IMR-90 (cell line): ENCODE results near the gene RSPO4. TPM values are rescaled to one million over a fixed set of nuclear protein-coding genes. Genes with fewer than 3 reads are reported as not detected.

Source experiments
- ATAC-seq: fragments of 200-7000 bp; cut with Tn5 transposase; 2 replicates; pipeline ENCODE4 v1.9.1; 2020; ENCODE audit warnings: low read depth, mild to moderate bottlenecking, moderate library complexity
- BruUV-seq: library from RNA; stranded (reverse); fragments of 400-500 nt; replicated peaks from 2 replicates; lab custom pipeline; 2021; lab: Mats Ljungman, UMichigan
- CTCF ChIA-PET: fragments of 300-600 bp; formaldehyde crosslinking; extraction: SDS; loops from one replicate; lab custom pipeline; 2021; ENCODE audit warnings: antibody characterized with exemption; lab: Yijun Ruan, JAX
- POLR2A ChIA-PET: fragments of 300-600 bp; sonication (Branson Sonifier 250); formaldehyde crosslinking; loops from one replicate; lab custom pipeline; 2022; ENCODE audit warnings: antibody characterized with exemption; ENCODE audit not compliant: unreplicated experiment; lab: Charles Lee
- DNase-seq: peaks from one replicate; pipeline ENCODE4 v3.0.0; 2013
- H2AFZ ChIP-seq: replicated peaks from 2 replicates; pipeline ENCODE3; 2013; ENCODE audit warnings: low read length, mild to moderate bottlenecking; ENCODE audit not compliant: poor library complexity
- H2AK5ac ChIP-seq: 2 replicates; pipeline ENCODE4 v1.6.1; 2013; ENCODE audit warnings: low read depth, low read length, inconsistent platforms
- H2AK9ac ChIP-seq: replicated peaks from 2 replicates; pipeline ENCODE3; 2013; ENCODE audit warnings: mild to moderate bottlenecking, low read depth, low read length, moderate library complexity; ENCODE audit not compliant: poor library complexity
- H2BK120ac ChIP-seq: 2 replicates; pipeline ENCODE4 v1.6.1; 2013; ENCODE audit warnings: low read depth, low read length, inconsistent platforms
- H2BK15ac ChIP-seq: 3 replicates; pipeline ENCODE4 v1.6.1; 2013; ENCODE audit warnings: low read depth, low read length, inconsistent platforms
- H2BK20ac ChIP-seq: 2 replicates; pipeline ENCODE4 v1.6.1; 2013; ENCODE audit warnings: low read depth, mild to moderate bottlenecking, inconsistent platforms, low read length, moderate library complexity
- H2BK5ac ChIP-seq: 2 replicates; pipeline ENCODE4 v1.6.1; 2013; ENCODE audit warnings: mild to moderate bottlenecking, low read depth, low read length, inconsistent platforms; ENCODE audit not compliant: poor library complexity, severe bottlenecking
- H3K14ac ChIP-seq: replicated peaks from 2 replicates; pipeline ENCODE4 v1.6.1; 2013; ENCODE audit warnings: low read depth, low read length, inconsistent platforms
- H3K18ac ChIP-seq: 2 replicates; pipeline ENCODE4 v1.6.1; 2013; ENCODE audit warnings: low read depth, low read length, control low read depth
- H3K23ac ChIP-seq: 2 replicates; pipeline ENCODE4 v1.6.1; 2013; ENCODE audit warnings: low read depth, low read length, inconsistent platforms
- H3K27ac ChIP-seq: 2 replicates; pipeline ENCODE4 v1.5.1; 2013; ENCODE audit warnings: mild to moderate bottlenecking, control low read depth, low read length; ENCODE audit not compliant: insufficient read depth
- H3K27me3 ChIP-seq: 2 replicates; pipeline ENCODE4 v1.6.1; 2013; ENCODE audit warnings: low read length; ENCODE audit not compliant: control insufficient read depth, insufficient read depth
- H3K36me3 ChIP-seq: 2 replicates; pipeline ENCODE4 v1.6.1; 2013; ENCODE audit warnings: low read length, mixed read lengths; ENCODE audit not compliant: control insufficient read depth, insufficient read depth
- H3K4ac ChIP-seq: 2 replicates; pipeline ENCODE4 v1.6.1; 2013; ENCODE audit warnings: low read depth, low read length, inconsistent platforms
- H3K4me1 ChIP-seq: 2 replicates; pipeline ENCODE4 v1.6.1; 2013; ENCODE audit warnings: low read length, mixed read lengths; ENCODE audit not compliant: control insufficient read depth, insufficient read depth
- H3K4me2 ChIP-seq: 2 replicates; pipeline ENCODE4 v1.6.1; 2013; ENCODE audit warnings: low read depth, mild to moderate bottlenecking, control low read depth, low read length, moderate library complexity
- H3K4me3 ChIP-seq: 2 replicates; pipeline ENCODE4 v1.5.1; 2013; ENCODE audit warnings: low read depth, mild to moderate bottlenecking, control low read depth, low read length, moderate library complexity; ENCODE audit not compliant: insufficient read depth
- H3K56ac ChIP-seq: 2 replicates; pipeline ENCODE4 v1.6.1; 2013; ENCODE audit warnings: low read length, inconsistent platforms; ENCODE audit not compliant: insufficient read depth; ENCODE audit errors: extremely low read depth
- H3K79me1 ChIP-seq, 2 experiments: 2 replicates each; pipeline ENCODE4 v1.6.1; 2013; ENCODE audit warnings: low read length in 2 of 2, inconsistent platforms in 1 of 2, low read depth in 1 of 2
- H3K9ac ChIP-seq: 2 replicates; pipeline ENCODE4 v1.6.1; 2013; ENCODE audit warnings: low read depth, low read length, control low read depth
- H3K9me1 ChIP-seq: 2 replicates; pipeline ENCODE4 v1.6.1; 2013; ENCODE audit warnings: low read length, inconsistent platforms; ENCODE audit not compliant: insufficient read depth
- H3K9me3 ChIP-seq: 2 replicates; pipeline ENCODE4 v1.6.1; 2013; ENCODE audit warnings: low read length; ENCODE audit not compliant: control insufficient read depth, insufficient read depth
- H4K20me1 ChIP-seq: 2 replicates; pipeline ENCODE4 v1.6.1; 2013; ENCODE audit warnings: low read length, inconsistent platforms; ENCODE audit not compliant: insufficient read depth
- H4K5ac ChIP-seq: 2 replicates; pipeline ENCODE4 v1.6.1; 2013; ENCODE audit warnings: mild to moderate bottlenecking, low read depth, low read length, control low read depth
- H4K8ac ChIP-seq, 2 experiments: 2 replicates each; pipeline ENCODE4 v1.6.1; 2013; ENCODE audit warnings: low read depth in 2 of 2, low read length in 2 of 2, control low read depth in 1 of 2, inconsistent platforms in 1 of 2
- H4K91ac ChIP-seq: 2 replicates; pipeline ENCODE4 v1.6.1; 2013; ENCODE audit warnings: low read depth, low read length, inconsistent platforms; ENCODE audit not compliant: insufficient read depth
- BHLHE40 ChIP-seq: fragments of 150-350 bp; IDR thresholded peaks from 2 replicates; pipeline ENCODE4 v1.6.1; 2016; ENCODE audit warnings: mild to moderate bottlenecking, low read depth, low read length
- CEBPB ChIP-seq: IDR thresholded peaks from 2 replicates; pipeline ENCODE4 v1.6.1; 2012; ENCODE audit warnings: low read depth, low read length, improper control_type of control experiment
- CHD1 ChIP-seq: IDR thresholded peaks from 2 replicates; pipeline ENCODE4 v1.6.1; 2012; ENCODE audit warnings: low read depth, low read length, improper control_type of control experiment
- FOS ChIP-seq: fragments of 150-350 bp; IDR thresholded peaks from 2 replicates; pipeline ENCODE4 v1.6.1; 2016; ENCODE audit warnings: low read depth, low read length
- MAFK ChIP-seq: IDR thresholded peaks from 2 replicates; pipeline ENCODE4 v1.6.1; 2012; ENCODE audit warnings: low read depth, low read length, improper control_type of control experiment
- MAZ ChIP-seq: IDR thresholded peaks from 2 replicates; pipeline ENCODE4 v1.6.1; 2012; ENCODE audit warnings: low read depth, mild to moderate bottlenecking, low read length, improper control_type of control experiment, moderate library complexity, borderline replicate concordance
- MXI1 ChIP-seq: IDR thresholded peaks from 2 replicates; pipeline ENCODE4 v1.6.1; 2012; ENCODE audit warnings: low read depth, mild to moderate bottlenecking, low read length, moderate library complexity, borderline replicate concordance
- NFE2L2 ChIP-seq: fragments of 150-350 bp; IDR thresholded peaks from 2 replicates; pipeline ENCODE4 v1.6.1; 2016; ENCODE audit warnings: low read depth, mild to moderate bottlenecking, low read length
- POLR2A ChIP-seq: IDR thresholded peaks from 2 replicates; pipeline ENCODE4 v1.6.1; 2012; ENCODE audit warnings: mild to moderate bottlenecking, low read depth, low read length
- RAD21 ChIP-seq: IDR thresholded peaks from 2 replicates; pipeline ENCODE4 v1.6.1; 2012; ENCODE audit warnings: low read length, improper control_type of control experiment
- RCOR1 ChIP-seq: IDR thresholded peaks from 2 replicates; pipeline ENCODE4 v1.6.1; 2012; ENCODE audit warnings: mild to moderate bottlenecking, low read length, improper control_type of control experiment; ENCODE audit not compliant: insufficient replicate concordance
- RFX5 ChIP-seq: IDR thresholded peaks from 2 replicates; pipeline ENCODE4 v1.8.0; 2012; ENCODE audit warnings: low read depth, mild to moderate bottlenecking, low read length, moderate library complexity
- SMC3 ChIP-seq: fragments of 150-350 bp; IDR thresholded peaks from 2 replicates; pipeline ENCODE4 v1.6.1; 2016; ENCODE audit warnings: low read depth, mild to moderate bottlenecking, antibody characterized with exemption, low read length, moderate library complexity
- WGBS, 2 experiments: methylation state at CpG; one replicate each; pipeline versions ENCODE4 v1.1.5 to v1.1.7; 2013; ENCODE audit warnings: missing lambda C conversion rate in 2 of 2; ENCODE audit not compliant: insufficient read length in 1 of 2; ENCODE audit errors: extremely low coverage in 2 of 2; 5-methylcytosine and 5-hydroxymethylcytosine counted together
- dilution Hi-C: fragments of 300-500 bp; cut with HindIII; formaldehyde crosslinking; loops from one replicate; pipeline ENCODE4 v1.14.3; 2018; ENCODE audit warnings: low sequenced_read_pairs; ENCODE audit not compliant: unreplicated experiment
- in situ Hi-C: fragments of 300-500 bp; cut with MboI; formaldehyde crosslinking; loops from 3 replicates; pipeline ENCODE4 v1.14.3; 2019; ENCODE audit warnings: low sequenced_read_pairs, inconsistent platforms, mixed read lengths
- intact Hi-C: fragments of 100-400 bp; cut with micrococcal nuclease; formaldehyde crosslinking; loops from 2 replicates; pipeline ENCODE4 v1.10.0; 2022
- polyA plus RNA-seq, 3 experiments: library from polyadenylated mRNA; depleted of rRNA; stranded (reverse); fragments of >200 nt; gene quantifications; 2 replicates each; pipeline ENCODE4 v1.2.3, GENCODE V29; 2012; ENCODE audit warnings: low replicate concordance in 1 of 3
- total RNA-seq: library from RNA; depleted of rRNA; stranded (reverse); fragments of >200 nt; gene quantifications from 2 replicates; pipeline ENCODE4 v1.2.3, GENCODE V29; 2012
- TF ChIP-seq, protein P1 (sequence below): fragments of 150-350 bp; IDR thresholded peaks from 2 replicates; pipeline ENCODE4 v1.6.1; 2016; ENCODE audit warnings: low read depth, mild to moderate bottlenecking, low read length, moderate library complexity, borderline replicate concordance
- TF ChIP-seq, protein P2 (sequence below): fragments of 150-350 bp; IDR thresholded peaks from 2 replicates; pipeline ENCODE4 v1.6.1; 2017; ENCODE audit warnings: mild to moderate bottlenecking, antibody characterized with exemption, low read length, low read depth
- TF ChIP-seq, protein P3 (sequence below): conservative IDR thresholded peaks from 2 replicates; pipeline ENCODE4 v1.5.1; 2012; ENCODE audit warnings: mild to moderate bottlenecking, low read depth, low read length, improper control_type of control experiment

RSPO4 gene
- total and polyA plus RNA-seq, 2 of the 4 experiments (the other 2 are of a cell fraction), result not detected

DNA sequence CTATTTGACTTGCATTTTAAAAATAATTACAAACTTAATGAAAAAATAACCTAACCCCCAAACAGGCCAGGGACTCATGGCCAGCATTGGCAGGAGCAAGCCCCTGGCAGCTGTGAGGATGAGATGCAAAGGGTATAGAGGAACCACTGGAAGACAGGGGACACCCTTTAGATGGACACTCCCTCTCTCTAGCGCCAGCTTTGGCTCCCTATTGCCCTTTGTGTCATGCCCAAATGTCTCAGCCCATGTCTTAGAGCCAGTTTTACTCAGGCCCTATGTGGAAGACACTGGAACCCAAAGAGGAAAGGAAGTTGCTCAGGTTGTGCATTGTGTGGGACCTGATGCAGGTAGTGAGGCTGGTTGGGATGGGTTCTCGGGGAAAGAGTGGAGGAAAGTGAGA is 34.9 kb upstream of the RSPO4 start:
- dilution Hi-C loops, result no loop called here

More for the DNA sequence above, 34.9 kb upstream of the RSPO4 start:
- Histone ChIP-seq H3K23ac (no peak overlapping the region), H3K9me3 (no peaks in the 10 kb centered on the region), H3K4me2 (no peak overlapping the region), H4K8ac (no peak overlapping the region), H2AFZ (no peak overlapping the region), H3K4me1 (no peaks in the 10 kb centered on the region), H3K4me3 (no peak overlapping the region), H3K9me1 (no peaks in the 10 kb centered on the region), H2AK5ac (no peak overlapping the region), H3K27me3 (no peaks in the 10 kb centered on the region), H2AK9ac (no peak overlapping the region), H3K9ac (no peak overlapping the region), H4K5ac (no peak overlapping the region), H2BK5ac (no peak overlapping the region), H2BK15ac (no peak overlapping the region), H3K4ac (no peak overlapping the region), H3K14ac (no peak overlapping the region), H3K56ac (no peak overlapping the region), H2BK20ac (no peak overlapping the region), H3K18ac (no peak overlapping the region), H3K79me1 (no peaks in the 10 kb centered on the region), H4K20me1 (no peaks in the 10 kb centered on the region), H3K27ac (no peak overlapping the region), H2BK120ac (no peak overlapping the region), H3K36me3 (no peaks in the 10 kb centered on the region), H4K91ac (no peak overlapping the region)
- ChIA-PET POLR2A (no interaction called here), CTCF (no interaction called here)
- ATAC-seq (no peak), DNase-seq (no peak)
- in situ Hi-C loops, result no loop called here
- whole genome bisulfite sequencing, 2 experiments, result 33% methylated on average over 1 of the region's 2 CpGs; no CpG with 5 or more reads in 1 of the 2 experiments
- TF ChIP-seq RCOR1, result no peak
- TF ChIP-seq NFE2L2, result no peak
- TF ChIP-seq MAFK, result no peak
- TF ChIP-seq RFX5, result no peak
- TF ChIP-seq CHD1, result no peak
- TF ChIP-seq SMC3, result no peak
- TF ChIP-seq CEBPB, result no peak
- TF ChIP-seq, protein P1, sequence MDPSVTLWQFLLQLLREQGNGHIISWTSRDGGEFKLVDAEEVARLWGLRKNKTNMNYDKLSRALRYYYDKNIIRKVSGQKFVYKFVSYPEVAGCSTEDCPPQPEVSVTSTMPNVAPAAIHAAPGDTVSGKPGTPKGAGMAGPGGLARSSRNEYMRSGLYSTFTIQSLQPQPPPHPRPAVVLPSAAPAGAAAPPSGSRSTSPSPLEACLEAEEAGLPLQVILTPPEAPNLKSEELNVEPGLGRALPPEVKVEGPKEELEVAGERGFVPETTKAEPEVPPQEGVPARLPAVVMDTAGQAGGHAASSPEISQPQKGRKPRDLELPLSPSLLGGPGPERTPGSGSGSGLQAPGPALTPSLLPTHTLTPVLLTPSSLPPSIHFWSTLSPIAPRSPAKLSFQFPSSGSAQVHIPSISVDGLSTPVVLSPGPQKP, result no peak
- TF ChIP-seq, protein P2, sequence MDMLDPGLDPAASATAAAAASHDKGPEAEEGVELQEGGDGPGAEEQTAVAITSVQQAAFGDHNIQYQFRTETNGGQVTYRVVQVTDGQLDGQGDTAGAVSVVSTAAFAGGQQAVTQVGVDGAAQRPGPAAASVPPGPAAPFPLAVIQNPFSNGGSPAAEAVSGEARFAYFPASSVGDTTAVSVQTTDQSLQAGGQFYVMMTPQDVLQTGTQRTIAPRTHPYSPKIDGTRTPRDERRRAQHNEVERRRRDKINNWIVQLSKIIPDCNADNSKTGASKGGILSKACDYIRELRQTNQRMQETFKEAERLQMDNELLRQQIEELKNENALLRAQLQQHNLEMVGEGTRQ, result no peak
- no peak for TF ChIP-seq MAZ
- no peak for TF ChIP-seq MXI1
- TF ChIP-seq RAD21, result no peak
- TF ChIP-seq POLR2A, result no peak
- TF ChIP-seq BHLHE40, result no peak
- TF ChIP-seq FOS, result no peak
- TF ChIP-seq, protein P3, sequence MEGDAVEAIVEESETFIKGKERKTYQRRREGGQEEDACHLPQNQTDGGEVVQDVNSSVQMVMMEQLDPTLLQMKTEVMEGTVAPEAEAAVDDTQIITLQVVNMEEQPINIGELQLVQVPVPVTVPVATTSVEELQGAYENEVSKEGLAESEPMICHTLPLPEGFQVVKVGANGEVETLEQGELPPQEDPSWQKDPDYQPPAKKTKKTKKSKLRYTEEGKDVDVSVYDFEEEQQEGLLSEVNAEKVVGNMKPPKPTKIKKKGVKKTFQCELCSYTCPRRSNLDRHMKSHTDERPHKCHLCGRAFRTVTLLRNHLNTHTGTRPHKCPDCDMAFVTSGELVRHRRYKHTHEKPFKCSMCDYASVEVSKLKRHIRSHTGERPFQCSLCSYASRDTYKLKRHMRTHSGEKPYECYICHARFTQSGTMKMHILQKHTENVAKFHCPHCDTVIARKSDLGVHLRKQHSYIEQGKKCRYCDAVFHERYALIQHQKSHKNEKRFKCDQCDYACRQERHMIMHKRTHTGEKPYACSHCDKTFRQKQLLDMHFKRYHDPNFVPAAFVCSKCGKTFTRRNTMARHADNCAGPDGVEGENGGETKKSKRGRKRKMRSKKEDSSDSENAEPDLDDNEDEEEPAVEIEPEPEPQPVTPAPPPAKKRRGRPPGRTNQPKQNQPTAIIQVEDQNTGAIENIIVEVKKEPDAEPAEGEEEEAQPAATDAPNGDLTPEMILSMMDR, result no peak
- intact Hi-C loops, result no loop called here
- BruUV-seq, result no TSS peak
